CD4-positive, alpha-beta T cell treated with Interleukin-12 subunit alpha and Interleukin-12 subunit beta, for 1 hour (primary cell): Measurements from ENCODE around the gene ZNF362.
"Not testable (repeated sequence)": the region's sequence is repeated elsewhere in the genome, so short reads cannot be mapped to it uniquely, and the experiment has no call there.

ENCODE experiments used
- DNase-seq: peaks from one replicate; pipeline ENCODE4 v3.0.0-alpha.2; 2020

ZNF362 gene, protein sequence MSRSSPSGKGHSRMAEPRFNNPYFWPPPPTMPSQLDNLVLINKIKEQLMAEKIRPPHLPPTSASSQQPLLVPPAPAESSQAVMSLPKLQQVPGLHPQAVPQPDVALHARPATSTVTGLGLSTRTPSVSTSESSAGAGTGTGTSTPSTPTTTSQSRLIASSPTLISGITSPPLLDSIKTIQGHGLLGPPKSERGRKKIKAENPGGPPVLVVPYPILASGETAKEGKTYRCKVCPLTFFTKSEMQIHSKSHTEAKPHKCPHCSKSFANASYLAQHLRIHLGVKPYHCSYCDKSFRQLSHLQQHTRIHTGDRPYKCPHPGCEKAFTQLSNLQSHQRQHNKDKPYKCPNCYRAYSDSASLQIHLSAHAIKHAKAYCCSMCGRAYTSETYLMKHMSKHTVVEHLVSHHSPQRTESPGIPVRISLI

DNA sequence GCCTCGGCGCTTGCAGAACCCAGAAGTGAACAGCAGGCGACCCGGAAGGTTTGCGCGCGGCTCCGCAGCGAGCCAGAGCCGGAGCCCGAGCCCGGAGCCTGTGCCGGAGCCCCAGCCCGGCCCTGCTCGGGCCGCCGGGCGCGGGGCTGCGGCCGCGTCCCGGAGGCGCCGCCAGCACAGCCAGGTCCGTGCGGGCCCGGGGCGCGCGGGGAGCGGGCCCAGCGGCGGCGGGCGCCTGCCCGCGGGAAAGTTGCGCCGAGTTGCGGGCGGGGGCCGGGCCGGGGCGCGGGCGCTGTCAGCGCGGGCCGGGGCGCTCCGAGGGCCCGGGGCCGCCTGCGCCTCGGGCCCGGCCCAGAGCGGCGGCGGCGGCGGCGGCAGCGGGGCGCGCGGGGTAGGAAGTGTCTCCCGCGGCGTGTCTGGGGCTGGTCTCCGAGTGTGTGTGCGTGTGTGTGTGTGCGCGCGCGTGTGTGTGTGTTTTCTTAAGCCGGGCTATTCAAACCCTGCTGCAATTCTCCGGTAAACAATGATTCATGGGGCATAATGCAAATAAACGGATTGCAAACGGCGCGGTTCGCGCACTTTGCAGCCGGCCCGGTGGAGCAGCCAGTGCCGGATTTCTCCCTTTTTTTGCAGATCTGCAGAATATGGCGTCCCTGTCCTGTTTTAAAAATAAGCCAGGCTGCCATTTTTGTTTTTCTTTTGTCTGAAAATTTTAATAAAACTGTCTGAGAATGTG is at the start of gene ZNF362:
ZNF362 (plus strand) TSS at position 22 of the 736 bp plus-strand sequence. CDS start 14,083 bp downstream, outside the sequence.
- DNase-seq: peak; percentile 73

DNA sequence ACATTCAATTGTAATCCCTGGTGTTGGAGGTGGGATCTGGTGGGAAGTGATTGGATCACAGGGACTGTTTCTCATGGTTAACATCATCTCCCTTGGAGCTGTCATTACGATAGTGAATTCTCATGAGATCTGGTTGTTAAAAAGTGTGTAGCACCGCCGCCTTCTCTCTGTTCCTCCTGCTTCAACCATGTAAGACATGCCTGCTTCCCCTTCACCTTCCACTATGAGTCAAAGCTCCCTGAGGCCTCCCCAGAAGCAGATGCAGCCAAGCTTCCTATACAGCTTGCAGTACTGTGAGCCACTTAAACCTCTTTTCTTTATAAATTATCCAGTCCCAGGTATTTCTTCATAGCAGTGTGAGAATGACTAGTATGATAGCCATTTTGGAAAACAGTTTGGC is 44.3 kb upstream of the ZNF362 start:
- DNase-seq: no peak

DNA sequence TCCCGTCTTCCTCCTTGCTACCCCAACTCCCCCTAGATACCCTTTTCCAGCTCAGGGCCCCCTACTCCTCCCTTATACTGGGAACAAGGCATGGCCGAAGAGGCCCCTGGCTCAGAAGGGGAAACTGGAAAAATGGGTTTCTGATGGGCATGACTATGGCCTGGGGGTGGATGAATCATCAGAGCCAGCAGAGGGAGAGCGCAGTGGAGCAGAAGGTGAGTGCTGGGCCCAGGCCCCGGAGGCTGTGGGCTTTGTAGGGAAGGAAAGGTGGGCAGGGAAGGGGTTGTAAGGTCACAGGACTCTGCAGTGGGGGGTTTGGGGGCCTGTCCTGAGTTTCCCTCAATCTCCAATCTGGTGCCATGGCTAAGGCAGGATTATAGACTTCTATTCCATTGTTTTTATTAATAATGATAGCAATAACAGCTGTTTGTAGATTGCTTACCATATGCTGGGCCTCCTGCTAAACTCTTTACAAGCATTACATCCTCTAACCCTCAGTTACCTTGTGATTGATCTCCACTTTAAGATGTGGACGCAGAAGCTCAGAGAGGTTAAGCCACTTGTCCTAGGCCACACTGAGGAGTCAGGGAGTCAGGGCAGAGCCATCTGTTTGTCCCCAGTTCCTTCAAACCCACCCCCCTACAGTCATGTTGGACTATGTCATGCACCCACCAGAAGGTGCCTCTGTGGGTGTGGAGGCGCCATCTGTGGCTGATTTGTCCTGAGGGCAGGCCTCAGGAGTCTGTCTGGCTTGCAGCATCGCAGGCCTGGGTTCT is 36.2 kb upstream of the ZNF362 start:
- no peak for DNase-seq

DNA sequence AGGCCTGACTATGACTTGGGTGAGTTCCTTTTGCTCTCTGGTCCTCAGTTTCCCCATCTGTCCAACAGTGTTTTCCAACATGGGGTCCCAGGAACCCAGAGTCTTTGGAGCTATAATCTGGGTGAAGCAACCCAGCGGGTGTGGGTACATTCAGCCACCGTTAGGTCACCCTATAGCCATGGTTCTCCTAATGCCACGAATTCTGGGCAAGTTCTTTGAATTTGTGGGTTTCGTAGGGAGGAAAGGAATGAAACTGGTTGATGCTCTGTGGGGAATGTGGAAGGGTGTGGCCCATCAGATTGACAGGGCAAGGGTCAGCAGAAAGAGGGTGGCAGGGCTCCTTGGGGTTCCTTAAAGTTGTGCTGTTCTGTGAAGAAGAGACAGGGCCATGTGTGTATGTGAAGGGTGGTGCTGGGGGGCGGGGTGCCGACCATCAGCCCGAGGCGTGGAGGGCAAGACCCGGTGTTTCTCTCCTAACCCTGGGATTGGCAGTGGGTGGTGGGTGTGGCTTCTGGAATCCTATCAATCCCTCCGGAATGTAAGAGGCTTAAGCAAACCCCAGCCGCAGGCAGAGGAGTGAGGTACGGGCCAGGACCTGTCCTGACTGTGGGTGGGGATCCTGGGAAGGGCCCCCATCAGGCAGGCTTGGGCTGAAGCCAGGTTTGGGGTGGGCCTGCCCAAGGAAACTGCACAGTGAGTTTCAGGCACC is 35.5 kb upstream of the ZNF362 start:
- no peak for DNase-seq

DNA sequence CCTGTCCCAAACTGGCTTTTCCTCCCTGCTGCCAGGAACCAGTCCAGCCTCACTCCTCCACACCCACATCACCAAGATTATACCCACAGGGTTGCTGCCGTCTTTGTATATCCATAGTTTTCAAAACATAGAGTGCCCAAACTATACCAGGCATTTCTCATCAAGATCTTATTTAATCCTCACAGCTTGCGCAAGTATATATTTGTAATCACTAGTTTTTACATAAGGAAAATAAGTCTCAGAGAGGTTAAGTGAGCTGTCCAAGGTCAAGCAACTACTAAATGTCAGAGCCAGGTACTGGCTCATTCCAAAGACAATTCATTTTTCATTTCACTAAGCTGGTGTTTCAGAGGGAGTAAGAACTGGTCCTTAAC is 34.9 kb upstream of the ZNF362 start:
- DNase-seq: no peak

DNA sequence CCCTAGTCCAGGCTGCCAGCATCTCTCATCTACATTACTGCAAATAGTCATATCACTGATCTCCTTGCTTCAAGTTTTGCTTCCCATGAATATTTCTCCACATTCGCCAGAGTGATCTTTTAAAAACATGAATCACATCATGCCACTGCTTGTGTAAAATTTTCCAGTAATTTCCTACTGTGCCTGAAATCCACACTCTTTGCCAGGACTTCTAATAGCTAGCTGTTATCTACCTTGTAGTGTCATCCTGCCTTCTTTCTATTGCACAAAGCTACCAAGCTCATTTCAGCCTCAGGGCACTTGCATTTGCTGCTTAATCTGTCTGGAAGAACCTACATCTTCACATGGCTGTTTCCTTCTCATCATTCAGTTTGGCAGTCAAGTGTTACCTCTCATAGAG is 33.9 kb upstream of the ZNF362 start:
- DNase-seq: no peak

DNA sequence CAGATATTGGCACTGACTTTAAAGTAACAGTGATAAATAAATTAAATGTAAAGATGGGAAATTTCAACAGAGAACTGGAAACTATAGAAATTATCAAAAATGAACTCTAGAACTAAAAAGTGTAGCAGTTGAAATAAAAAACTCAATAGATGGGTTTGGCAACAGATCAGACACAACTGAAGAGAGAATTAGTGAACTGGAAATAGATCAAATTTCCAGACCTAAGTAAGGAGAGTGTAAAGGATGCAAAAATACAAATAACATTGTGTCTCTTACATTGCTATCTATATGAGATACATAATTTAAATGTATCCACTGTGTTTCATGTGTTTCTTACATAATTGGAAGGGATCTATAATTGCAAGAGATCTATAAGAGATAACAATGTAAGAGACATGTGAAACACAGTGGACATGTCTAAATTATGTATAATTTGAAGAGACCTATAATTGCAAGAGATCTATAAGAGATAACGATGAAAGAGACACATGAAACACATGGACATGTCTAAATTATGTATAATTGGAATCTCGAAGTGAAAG is 32.1 kb upstream of the ZNF362 start:
- no peak for DNase-seq

DNA sequence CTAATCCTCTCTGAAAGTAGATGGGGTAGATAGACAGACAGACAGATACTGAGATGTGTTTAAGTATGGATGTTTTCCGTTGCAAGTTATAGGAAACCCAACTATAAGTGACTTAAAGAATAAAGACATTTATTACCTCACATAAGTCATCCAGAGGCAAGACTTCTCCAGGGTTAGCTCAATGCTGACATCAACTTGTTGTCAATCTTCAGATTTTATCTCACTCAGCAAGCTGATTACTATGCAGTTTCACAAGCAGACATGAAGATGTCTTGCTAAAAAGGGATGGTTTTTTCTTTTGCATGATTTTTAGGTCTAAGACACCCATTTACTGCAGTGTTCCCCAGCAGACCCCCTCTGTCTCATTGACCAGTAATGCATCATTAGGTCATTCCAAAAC is 30.7 kb upstream of the ZNF362 start:
- no peak for DNase-seq

DNA sequence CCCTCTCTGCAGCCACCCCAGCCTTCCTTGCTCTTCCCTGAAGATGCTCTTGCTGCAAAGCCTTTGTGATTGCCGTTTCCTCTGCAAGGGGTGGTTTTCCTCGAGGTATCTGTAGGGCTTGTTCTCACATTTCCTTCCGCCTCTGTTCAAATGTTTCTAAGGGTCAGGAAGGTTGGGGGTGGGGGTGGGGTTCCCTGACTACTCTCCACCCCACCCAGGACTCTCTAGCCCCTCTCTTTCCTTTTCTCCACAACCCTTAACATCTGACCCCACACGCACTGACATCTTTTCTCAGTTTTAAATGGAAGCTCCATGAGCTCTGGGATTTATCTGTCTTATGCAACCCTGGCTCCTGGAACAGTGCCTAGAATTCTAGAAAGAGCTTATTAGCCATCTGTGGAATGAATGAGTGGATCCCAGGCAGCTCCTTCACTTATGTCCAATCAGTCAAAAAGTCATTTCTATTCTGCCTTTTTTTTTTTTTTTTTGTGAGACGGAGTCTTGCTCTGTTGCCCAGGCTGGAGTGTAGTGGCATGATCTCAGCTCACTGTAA is 27.3 kb upstream of the ZNF362 start:
- DNase-seq: no peak

DNA sequence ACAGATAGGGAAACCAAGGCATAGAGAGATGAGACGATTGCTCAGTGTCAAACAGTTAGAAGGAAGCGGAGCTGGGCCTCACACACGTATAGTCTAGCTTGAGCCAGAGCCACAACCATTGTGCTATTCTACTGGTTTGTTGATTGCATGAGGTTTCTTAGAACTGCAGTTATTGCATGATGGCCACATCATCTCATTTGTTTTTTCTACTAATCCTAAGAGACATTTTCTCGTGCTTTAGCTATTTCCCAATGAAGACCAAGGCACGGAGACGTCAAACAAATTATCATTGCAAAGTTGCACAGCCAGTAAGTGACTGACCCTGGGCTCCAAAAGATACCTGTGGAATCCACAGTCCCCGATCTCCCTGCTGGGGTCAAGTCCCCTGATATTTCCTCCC is 25.1 kb upstream of the ZNF362 start:
- DNase-seq: no peak

DNA sequence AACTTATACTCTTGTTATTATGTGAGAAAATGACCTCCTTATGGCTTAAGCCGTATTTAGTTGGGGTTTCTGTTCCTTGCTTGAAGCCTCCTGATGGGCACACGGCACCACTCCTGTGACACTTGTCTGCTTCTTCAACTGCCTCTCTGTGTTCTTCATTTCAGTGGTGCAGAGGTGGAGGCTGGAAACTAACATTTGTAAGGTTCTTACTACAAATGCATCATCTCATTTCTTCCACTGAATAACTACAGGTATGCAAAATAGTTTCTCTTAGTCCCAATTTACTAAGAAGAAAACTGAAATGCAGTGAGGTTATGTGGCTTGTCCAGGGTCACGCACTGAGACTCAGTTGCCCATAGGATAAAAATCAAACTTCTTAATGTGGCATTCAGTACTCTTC is 23.6 kb upstream of the ZNF362 start:
- no peak for DNase-seq

DNA sequence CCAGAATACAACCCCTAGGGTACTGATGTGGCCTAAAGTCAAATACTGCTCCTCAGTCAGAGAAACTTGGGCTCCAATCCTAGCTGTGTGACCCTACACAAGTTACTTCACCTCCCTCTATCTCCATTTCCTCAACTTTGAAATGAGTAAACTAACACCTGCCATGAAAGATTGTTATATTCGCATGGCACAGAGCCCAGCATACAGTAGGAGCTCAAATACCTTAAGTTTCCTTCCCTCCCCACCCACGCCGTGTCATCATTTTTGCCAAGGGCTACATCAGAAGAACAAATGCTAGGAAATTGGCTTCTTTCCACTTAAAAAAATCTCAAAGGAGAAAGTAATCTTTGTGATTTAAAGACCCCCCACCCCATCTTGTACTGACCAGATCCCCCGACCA is 22.2 kb upstream of the ZNF362 start:
- no peak for DNase-seq

DNA sequence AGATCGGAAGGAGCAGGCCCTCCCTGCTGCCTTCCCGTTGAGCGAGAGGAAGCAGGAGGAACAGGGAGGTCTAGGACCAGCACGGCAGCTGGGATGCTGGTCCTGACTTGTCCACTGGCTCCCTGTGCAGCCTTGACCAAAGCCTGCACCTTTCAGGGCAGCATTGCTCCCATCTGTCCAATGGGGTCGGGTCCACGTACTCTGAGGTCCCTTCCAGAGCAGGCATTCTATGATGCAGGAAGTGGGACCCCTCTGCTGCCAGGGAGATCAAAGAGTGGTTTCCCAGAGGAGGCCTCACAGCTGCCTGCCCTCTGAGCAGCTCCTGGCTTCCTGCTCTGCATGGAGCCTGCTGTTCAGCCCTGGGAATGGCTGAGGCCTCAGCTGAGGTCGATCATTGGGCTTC is 21.7 kb upstream of the ZNF362 start:
- DNase-seq: no peak

DNA sequence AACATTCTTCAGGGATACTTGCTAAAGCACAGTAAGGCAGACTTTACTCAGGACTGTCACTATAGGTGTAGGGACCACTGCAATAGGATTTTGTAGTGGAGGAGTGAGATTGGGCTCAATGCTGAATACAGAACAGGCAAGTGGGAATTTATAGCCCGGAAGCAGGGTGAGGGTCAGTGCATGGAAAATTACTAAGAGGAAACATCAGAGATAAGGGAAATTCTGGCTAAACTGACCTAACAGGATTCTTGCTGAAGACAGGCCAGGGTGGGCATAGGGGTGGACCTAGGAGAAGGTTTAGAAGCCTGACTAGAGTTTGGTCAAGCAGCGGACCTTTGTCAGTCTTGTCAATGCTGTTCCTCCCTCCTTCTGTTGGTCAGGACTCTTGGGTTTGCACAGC is 20.8 kb upstream of the ZNF362 start:
- DNase-seq: no peak

DNA sequence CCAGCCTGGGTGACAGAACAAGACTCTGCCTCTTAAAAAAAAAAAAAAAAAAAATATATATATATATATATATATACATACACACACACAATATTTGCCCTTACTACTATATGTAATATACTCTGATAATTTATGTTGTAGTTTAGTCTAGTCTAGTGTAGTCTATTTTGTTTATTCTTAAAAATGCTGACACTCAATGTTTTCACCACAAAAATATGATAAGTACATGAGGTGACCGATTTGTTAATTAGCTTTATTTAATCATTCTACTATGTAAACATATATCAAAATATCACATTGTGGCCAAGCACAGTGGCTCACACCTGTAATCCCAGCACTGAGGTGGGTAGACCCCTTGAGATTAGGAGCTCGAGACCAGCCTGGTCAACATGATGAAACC is 19.8 kb upstream of the ZNF362 start:
- DNase-seq: no peak

DNA sequence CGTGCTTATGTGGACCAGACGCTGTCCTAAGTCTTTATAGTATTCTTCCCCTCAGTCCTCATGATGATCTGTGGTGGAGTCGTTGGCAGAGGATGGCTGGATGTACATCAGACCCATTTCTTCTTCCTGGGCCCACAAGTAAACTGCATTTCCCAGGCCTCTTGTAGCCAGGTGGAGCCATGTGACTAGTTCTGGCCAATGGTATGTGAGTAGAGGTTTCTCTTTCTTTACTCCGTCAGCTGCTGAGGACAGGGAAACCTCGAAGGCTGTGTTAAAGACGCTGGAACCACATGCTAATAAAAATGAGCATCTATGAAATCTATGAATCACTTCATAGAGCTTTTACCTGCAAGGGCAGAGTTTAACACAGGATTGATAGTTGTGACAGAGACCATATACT is 18.7 kb upstream of the ZNF362 start:
- peak; percentile 55 for DNase-seq

DNA sequence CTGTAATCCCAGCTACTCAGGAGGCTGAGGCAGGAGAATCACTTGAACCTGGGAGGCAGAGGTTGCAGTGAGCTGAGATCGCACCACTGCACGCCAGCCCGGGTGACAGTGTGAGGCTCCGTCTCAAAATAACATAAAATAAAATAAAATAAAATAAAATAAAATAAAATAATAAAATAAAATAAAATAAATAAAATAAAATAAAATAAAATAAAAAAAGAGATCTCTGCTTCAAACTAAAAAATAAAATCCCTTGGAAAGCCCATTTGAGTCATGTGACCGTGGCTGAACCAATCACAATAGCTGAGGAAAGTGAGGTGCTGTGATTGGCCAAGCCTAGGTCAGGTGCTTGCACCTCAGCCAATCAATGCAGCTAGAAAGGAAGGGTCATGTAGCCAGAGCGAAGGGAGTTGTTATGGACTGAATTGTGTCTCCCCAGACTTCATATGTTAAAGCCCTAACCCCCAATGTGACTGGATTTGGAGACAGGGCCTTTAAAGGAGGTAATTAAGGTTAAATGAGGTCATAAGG is 18.0 kb upstream of the ZNF362 start:
- DNase-seq: not testable (repeated sequence)

DNA sequence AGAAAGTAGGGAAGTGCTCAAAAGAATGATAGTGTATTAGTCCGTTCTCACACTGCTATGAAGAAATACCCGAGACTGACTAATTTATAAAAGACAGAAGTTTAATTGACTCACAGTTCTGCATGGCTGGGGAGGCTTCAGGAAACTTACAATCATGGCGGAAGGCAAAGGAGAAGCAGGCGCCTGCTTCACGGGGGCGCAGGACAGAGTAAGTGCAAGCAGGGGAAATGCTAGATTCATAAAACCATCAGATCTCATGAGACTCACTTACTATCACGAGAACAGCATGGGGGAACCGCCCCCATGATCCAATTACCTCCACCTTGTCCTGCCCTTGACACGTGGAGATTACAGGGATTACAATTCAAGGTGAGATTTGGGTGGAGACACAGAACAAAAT is 16.9 kb upstream of the ZNF362 start:
- DNase-seq: not testable (repeated sequence)

DNA sequence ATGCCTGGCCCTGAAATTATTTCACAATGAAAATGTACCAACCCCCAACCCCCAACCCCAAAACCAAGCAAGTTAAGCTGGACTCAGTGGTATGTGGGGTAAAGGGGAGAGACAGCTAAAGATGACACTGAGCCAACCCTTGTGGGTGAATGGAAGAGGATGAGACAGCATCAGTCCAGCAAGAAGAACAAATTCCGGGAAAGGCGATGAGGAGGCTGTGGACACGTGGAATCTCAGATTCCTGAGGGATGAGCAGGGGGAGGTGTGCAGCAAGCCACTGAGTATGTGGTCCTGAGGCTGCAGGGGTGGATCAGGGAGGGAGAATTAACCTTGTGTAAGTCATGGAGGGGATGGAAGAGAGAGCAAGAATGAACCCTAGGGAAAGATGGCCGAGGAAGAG is 14.4 kb upstream of the ZNF362 start:
- DNase-seq: no peak

DNA sequence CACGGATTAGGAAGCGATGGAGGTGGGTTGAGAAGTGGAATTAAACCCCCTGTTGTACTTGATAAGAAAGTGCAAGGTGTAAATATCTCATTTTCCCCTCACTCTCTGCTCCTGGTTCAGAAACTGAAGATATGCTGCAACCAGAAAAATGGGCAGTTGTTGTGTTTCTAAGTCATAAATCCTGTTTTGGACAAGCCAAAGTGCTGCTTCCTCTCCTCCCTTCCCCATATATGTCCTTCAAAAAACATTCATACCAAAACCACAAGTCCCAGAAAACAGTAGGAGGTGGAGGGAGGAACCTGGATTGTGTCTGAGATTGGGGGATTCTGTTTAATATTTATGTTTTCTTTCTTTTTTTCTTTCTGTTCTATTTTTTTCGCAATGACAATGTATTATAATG is 13.6 kb upstream of the ZNF362 start:
- DNase-seq: no peak

DNA sequence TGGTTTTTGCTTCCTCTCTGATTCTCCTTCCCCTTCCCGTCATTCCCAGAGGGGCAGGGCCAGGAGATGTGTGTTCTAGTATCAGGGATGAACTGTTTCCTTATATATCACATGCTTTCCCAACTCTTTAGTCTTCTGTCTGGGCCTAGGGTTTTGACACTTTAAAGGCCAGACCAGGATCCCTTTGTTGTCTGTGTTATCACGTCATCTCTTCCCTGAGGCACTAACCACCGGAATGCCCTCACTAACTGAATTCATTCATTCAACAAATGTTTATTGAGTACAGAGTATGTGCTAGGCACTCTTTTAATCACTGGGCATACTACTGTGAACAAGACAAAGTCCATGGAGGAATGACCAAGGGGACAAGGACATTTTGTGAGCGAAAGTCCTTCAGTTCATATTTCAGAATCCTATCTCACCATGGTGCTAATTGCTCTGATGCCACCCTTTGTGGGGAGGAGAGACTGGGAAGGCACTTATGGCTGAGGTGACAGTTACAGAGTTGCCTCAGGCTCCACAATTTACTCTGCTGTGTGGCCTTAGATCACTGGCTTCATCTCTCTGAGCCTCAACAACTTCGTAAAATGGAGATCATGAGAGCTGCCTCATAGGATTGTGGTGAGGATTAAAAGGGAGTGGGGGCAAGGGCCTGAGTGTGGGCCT is 12.0 kb upstream of the ZNF362 start:
- DNase-seq: no peak

DNA sequence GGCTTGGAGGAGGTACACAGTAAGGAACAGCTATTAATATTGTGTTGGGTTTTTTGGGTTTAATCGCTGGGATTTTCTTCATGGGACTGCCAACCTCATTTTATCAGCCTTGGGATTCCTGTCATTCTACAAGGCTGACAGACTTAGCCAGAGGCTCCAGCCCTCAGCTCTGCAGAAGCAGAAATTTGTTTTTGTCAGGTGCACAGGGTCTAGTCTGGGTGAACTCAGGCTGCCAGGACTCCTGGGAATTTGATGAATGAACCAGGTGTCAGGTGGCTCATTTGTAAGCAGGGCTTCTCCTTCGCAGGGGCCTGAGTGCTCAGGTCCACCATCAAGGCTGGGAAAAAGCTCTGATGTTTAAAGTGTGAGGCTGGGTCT is 11.5 kb upstream of the ZNF362 start:
- no peak for DNase-seq
